ENCODE measurements around the gene GRIK1.

GRIK1 gene

GRCh38 chr21:29511096-29511495 lies 428.7 kb downstream of the GRIK1 start:
- DNase-seq, result no peak

GRCh38 chr21:29509121-29509520 lies 430.7 kb downstream of the GRIK1 start:
- DNase-seq, result no peak

GRCh38 chr21:29508301-29508700 lies 431.5 kb downstream of the GRIK1 start:
- no peak for DNase-seq

GRCh38 chr21:29506947-29507346 lies 432.8 kb downstream of the GRIK1 start:
- DNase-seq, result no peak

DNA sequence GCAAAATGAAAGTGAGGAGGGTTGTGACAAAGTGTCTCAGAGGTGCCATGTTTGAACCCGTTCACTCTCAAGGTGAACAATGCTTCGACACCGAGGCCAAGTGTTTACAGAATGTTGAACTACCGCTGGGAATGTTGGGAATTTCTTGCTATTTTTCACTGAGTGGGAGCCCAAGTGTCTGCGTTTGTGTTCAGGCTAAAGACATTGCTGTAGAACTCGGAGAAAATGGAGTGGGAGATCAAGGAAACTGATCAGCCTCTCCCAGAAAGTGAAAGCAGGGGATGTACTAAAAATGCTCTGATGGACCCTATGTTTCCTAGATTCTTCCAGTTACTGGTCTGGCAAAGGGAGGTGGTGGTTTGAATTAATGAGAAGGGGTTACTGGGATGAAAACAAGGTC lies 433.6 kb downstream of the GRIK1 start:
- no peak for DNase-seq

GRCh38 chr21:29504751-29505321 lies 435.0 kb downstream of the GRIK1 start:
- no peak for DNase-seq

DNA sequence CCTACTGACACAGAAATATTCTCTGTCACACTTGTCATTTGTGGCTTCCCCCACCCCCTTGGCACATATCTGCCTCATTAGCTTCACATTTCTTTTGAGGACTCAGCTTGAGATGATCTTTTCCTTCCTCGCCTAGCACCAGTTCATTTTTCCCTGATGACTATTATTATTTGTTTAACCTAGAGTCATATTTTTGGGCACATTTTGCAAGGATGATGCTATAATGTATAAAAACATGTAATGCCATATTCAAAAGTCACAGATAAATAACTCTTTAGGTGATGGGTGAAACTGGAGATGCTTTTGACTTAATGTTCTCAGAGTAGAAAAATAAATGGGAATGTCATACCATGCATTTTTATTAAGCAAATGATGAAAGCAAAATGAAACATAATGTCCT lies 438.3 kb downstream of the GRIK1 start:
- DNase-seq, result no peak

- DNase-seq, result no peak
Measured at GRCh38 chr21:29499734-29500343, 440.0 kb downstream of the GRIK1 start.

GRCh38 chr21:29499229-29499628 lies 440.6 kb downstream of the GRIK1 start:
- no peak for DNase-seq

- DNase-seq, result no peak
Measured at GRCh38 chr21:29496337-29496736, 443.5 kb downstream of the GRIK1 start.

- DNase-seq, result no peak
Measured at GRCh38 chr21:29490016-29490415, 449.8 kb downstream of the GRIK1 start.

GRCh38 chr21:29487154-29487553 lies 452.6 kb downstream of the GRIK1 start:
- peak; percentile 7 for DNase-seq
